Panc1 (cell line): ENCODE data around the gene GFRA1. TPM values are rescaled to one million over a fixed set of nuclear protein-coding genes. Genes with fewer than 3 reads are reported as not detected.

ENCODE experiments used
- total RNA-seq: library from RNA; stranded (reverse); gene quantifications from one replicate; pipeline ENCODE4 v1.2.1, GENCODE V29; 2021; ENCODE audit not compliant: unreplicated experiment

GFRA1 gene
- total RNA-seq, 1 experiment from 2014 or later, result 0.10 TPM

Other genes starting within 250 kb of the GFRA1 start
- not detected for gene CCDC172, start 51.2 kb upstream of the GFRA1 start, total RNA-seq
- gene PNLIPRP3, start 154.6 kb upstream of the GFRA1 start, total RNA-seq, result not detected